Panc1 (cell line): ENCODE results near the gene CLIC4.

ENCODE experiments used
- SIN3A ChIP-seq: IDR thresholded peaks from 2 replicates; pipeline ENCODE4 v1.6.1; 2012; ENCODE audit warnings: low read depth, mild to moderate bottlenecking, low read length, moderate library complexity, borderline replicate concordance; ENCODE audit not compliant: insufficient read depth
- TCF7L2 ChIP-seq: IDR thresholded peaks from 2 replicates; pipeline ENCODE4 v1.6.1; 2011; ENCODE audit warnings: mild to moderate bottlenecking, low read depth, low read length, inconsistent platforms
- TF ChIP-seq, protein P1 (sequence below): fragments of 450-650 bp; IDR thresholded peaks from 2 replicates; pipeline ENCODE4 v1.5.1; 2017; ENCODE audit warnings: mild to moderate bottlenecking
- TF ChIP-seq, protein P2 (sequence below), 2 experiments: IDR thresholded peaks; 2 replicates each; pipeline ENCODE4 v1.6.1; 2011 to 2012; ENCODE audit warnings: low read depth in 2 of 2, control low read depth in 1 of 2, low read length in 1 of 2, mild to moderate bottlenecking in 1 of 2, moderate library complexity in 1 of 2; ENCODE audit not compliant: insufficient read depth in 1 of 2

DNA sequence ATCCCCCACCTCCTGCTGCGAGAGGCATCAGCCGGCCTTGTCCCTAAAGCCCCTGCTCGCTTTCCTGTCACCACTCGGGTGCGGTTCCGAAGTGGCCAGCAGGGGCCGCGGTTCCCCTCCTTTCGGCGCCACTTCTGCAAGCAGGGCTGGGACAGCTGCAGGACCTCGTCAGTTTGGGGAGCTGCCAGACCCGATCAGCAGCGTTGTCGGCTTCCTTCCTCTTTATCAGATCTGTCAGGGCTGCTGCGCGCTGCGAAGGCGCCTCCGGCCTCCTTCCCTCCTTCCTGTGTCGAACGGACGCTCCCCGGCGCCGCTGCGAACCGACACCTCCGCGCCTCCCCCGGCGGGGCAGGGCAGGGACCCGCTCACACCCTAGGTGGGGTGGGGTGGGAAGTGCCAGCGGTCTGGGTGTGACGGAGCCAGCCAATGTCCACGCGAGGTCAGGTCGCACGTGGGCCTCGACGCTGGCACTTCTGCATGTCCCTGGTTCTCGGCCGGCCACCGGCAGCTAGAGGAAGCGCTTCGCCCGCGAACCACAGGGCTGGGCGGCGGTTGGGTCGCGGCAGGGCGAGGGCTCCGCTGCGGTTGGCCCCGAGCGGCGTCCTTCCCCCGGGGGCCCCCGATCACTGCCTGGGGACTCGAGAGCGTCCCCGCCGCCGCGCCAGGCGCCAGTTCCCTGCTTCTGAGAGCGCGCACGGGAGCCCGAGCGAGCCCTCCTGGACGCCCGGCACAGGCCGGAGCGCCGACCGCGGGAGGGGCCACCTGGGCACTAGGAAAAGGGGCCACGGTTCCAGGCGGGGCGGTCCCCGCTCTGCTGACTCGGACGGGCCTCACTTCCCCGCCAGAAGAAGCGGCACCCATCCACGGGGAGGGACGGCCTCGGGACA, 103.0 kb downstream of the CLIC4 start:
- TF ChIP-seq, protein P1, sequence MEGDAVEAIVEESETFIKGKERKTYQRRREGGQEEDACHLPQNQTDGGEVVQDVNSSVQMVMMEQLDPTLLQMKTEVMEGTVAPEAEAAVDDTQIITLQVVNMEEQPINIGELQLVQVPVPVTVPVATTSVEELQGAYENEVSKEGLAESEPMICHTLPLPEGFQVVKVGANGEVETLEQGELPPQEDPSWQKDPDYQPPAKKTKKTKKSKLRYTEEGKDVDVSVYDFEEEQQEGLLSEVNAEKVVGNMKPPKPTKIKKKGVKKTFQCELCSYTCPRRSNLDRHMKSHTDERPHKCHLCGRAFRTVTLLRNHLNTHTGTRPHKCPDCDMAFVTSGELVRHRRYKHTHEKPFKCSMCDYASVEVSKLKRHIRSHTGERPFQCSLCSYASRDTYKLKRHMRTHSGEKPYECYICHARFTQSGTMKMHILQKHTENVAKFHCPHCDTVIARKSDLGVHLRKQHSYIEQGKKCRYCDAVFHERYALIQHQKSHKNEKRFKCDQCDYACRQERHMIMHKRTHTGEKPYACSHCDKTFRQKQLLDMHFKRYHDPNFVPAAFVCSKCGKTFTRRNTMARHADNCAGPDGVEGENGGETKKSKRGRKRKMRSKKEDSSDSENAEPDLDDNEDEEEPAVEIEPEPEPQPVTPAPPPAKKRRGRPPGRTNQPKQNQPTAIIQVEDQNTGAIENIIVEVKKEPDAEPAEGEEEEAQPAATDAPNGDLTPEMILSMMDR = peak; percentile 96
- TF ChIP-seq SIN3A = peak; percentile 34
- TF ChIP-seq, protein P2, sequence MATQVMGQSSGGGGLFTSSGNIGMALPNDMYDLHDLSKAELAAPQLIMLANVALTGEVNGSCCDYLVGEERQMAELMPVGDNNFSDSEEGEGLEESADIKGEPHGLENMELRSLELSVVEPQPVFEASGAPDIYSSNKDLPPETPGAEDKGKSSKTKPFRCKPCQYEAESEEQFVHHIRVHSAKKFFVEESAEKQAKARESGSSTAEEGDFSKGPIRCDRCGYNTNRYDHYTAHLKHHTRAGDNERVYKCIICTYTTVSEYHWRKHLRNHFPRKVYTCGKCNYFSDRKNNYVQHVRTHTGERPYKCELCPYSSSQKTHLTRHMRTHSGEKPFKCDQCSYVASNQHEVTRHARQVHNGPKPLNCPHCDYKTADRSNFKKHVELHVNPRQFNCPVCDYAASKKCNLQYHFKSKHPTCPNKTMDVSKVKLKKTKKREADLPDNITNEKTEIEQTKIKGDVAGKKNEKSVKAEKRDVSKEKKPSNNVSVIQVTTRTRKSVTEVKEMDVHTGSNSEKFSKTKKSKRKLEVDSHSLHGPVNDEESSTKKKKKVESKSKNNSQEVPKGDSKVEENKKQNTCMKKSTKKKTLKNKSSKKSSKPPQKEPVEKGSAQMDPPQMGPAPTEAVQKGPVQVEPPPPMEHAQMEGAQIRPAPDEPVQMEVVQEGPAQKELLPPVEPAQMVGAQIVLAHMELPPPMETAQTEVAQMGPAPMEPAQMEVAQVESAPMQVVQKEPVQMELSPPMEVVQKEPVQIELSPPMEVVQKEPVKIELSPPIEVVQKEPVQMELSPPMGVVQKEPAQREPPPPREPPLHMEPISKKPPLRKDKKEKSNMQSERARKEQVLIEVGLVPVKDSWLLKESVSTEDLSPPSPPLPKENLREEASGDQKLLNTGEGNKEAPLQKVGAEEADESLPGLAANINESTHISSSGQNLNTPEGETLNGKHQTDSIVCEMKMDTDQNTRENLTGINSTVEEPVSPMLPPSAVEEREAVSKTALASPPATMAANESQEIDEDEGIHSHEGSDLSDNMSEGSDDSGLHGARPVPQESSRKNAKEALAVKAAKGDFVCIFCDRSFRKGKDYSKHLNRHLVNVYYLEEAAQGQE (IDR thresholded peaks at IDR 0.05; ENCODE audit: insufficient read depth in 1 of 2, low read depth in 2 of 2, low read length in 1 of 2) = no peak
- no peak; the same call in 1 of the 2 replicates for TF ChIP-seq TCF7L2
